SK-N-SH (cell line): ENCODE measurements around the gene BUB1.

Experiments used
- CTCF ChIP-seq: fragments of 200-600 bp; sonication (generic); IDR thresholded peaks from 2 replicates; pipeline ENCODE4 v1.6.1; 2017; ENCODE audit warnings: antibody characterized with exemption, mild to moderate bottlenecking, moderate library complexity
- EP300 ChIP-seq, 2 experiments: IDR thresholded peaks; 2 replicates each; pipeline versions ENCODE4 v1.4.0 to v1.6.1; 2012; ENCODE audit warnings: borderline replicate concordance in 1 of 2, low read depth in 1 of 2, low read length in 1 of 2
- EZH2phosphoT487 ChIP-seq: fragments of 200-600 bp; sonication (generic); IDR thresholded peaks from 2 replicates; pipeline ENCODE4 v1.6.1; 2017; ENCODE audit warnings: low read depth, mixed run types, mild to moderate bottlenecking, antibody characterized with exemption, moderate library complexity, borderline replicate concordance
- FOXM1 ChIP-seq: IDR thresholded peaks from 2 replicates; pipeline ENCODE4 v1.4.0; 2012; ENCODE audit warnings: low read depth, mild to moderate bottlenecking
- GABPA ChIP-seq: IDR thresholded peaks from 2 replicates; pipeline ENCODE4 v1.4.0; 2012; ENCODE audit warnings: low read depth, mild to moderate bottlenecking
- JUND ChIP-seq: IDR thresholded peaks from 2 replicates; pipeline ENCODE4 v1.4.0; 2012
- NFIC ChIP-seq: IDR thresholded peaks from 2 replicates; pipeline ENCODE4 v1.4.0; 2012; ENCODE audit warnings: borderline replicate concordance
- RXRA ChIP-seq: IDR thresholded peaks from 2 replicates; pipeline ENCODE4 v1.4.0; 2012; ENCODE audit warnings: low read depth, mild to moderate bottlenecking, borderline replicate concordance
- USF2 ChIP-seq: fragments of 150-350 bp; IDR thresholded peaks from 2 replicates; pipeline ENCODE4 v1.6.1; 2017; ENCODE audit warnings: antibody characterized with exemption, low read length, low read depth, borderline replicate concordance

- TF ChIP-seq EP300 (IDR thresholded peaks at IDR 0.05; ENCODE audit: borderline replicate concordance in 1 of 2, low read depth in 1 of 2, low read length in 1 of 2) (no peak), RXRA (no peak), FOXM1 (no peak), CTCF (no peak), JUND (no peak), GABPA (no peak), USF2 (no peak), NFIC (no peak), EZH2phosphoT487 (no peak)
These were observed 30.1 kb downstream of the BUB1 start for GRCh38 chr2:110647777-110648176.
